Gastrocnemius medialis (tissue), 4 donors: ENCODE data around the gene LMX1A. TPM values are rescaled to one million over a fixed set of nuclear protein-coding genes. Genes with fewer than 3 reads are reported as not detected.

Experiments
- ATAC-seq, 2 donors: fragments of 150-250 bp; one replicate each; pipeline ENCODE4 v1.9.1; 2016
- DNase-seq, 2 donors: peaks; one replicate each; pipeline ENCODE4 v3.0.0-alpha.2; 2019
- H3K27ac ChIP-seq, 4 donors: fragments of 200-600 bp; sonication (generic); 1 replicate in 1 of 4; 2 replicates in 3 of 4; pipeline ENCODE4 v1.5.1; 2016 to 2018; ENCODE audit warnings: mild to moderate bottlenecking in 2 of 4, moderate library complexity in 1 of 4
- H3K27me3 ChIP-seq, 3 donors: fragments of 200-600 bp; sonication (generic) in 2 of 3; 1 replicate in 1 of 3; 2 replicates in 2 of 3; pipeline versions ENCODE4 v1.5.1 to v1.6.0; 2016 to 2019; ENCODE audit warnings: mild to moderate bottlenecking in 1 of 3, moderate library complexity in 1 of 3
- H3K36me3 ChIP-seq, 2 donors: fragments of 200-600 bp; sonication (generic) in 1 of 2; one replicate each; pipeline ENCODE4 v1.5.1; 2017 to 2018
- H3K4me1 ChIP-seq, 2 donors: fragments of 200-600 bp; sonication (generic) in 1 of 2; one replicate each; pipeline ENCODE4 v1.5.1; 2016 to 2017; ENCODE audit warnings: mild to moderate bottlenecking in 2 of 2
- H3K4me3 ChIP-seq, 4 donors: fragments of 200-600 bp; sonication (generic) in 3 of 4; 1 replicate in 1 of 4; 2 replicates in 3 of 4; pipeline ENCODE4 v1.5.1; 2016 to 2019; ENCODE audit warnings: mild to moderate bottlenecking in 2 of 4
- H3K9me3 ChIP-seq, 3 donors: fragments of 200-600 bp; sonication (generic) in 2 of 3; 1 replicate in 1 of 3; 2 replicates in 2 of 3; pipeline ENCODE4 v1.5.1; 2016 to 2019
- CTCF ChIP-seq, 5 experiments: fragments of 450-650 bp in 3 of 5; fragments of 200-600 bp in 2 of 5; sonication (generic) in 2 of 5; IDR thresholded peaks in 4 of 5; conservative IDR thresholded peaks in 1 of 5; 1 replicate in 4 of 5; 2 replicates in 1 of 5; pipeline ENCODE4 v1.5.1; 2016 to 2019; ENCODE audit warnings: antibody characterized with exemption in 5 of 5, mild to moderate bottlenecking in 3 of 5, moderate library complexity in 3 of 5
- POLR2A ChIP-seq, 2 donors: fragments of 450-650 bp; IDR thresholded peaks; one replicate each; pipeline ENCODE4 v1.6.1; 2017; ENCODE audit warnings: antibody characterized with exemption in 2 of 2, mild to moderate bottlenecking in 2 of 2, moderate library complexity in 2 of 2
- in situ Hi-C, 4 donors: fragments of 200-750 bp; cut with MboI; loops; one replicate each; pipeline versions ENCODE4 v1.15.0 to v1.8.0; 2017; ENCODE audit warnings: low sequenced_read_pairs in 4 of 4
- intact Hi-C: fragments of 100-400 bp; cut with DNase I; formaldehyde crosslinking; loops from one replicate; pipeline ENCODE4 v1.15.1; 2023; ENCODE audit warnings: low total_unique reads
- total RNA-seq, 4 donors: library from RNA; depleted of rRNA; stranded (reverse); fragments of >200 nt; gene quantifications; one replicate each; pipeline versions ENCODE4 v1.1.0 to v1.2.3, GENCODE V29; 2016

LMX1A gene
- total RNA-seq, 4 donors from 2014 or later = 0.20 TPM; not detected in 3

- no peak for TF ChIP-seq POLR2A (IDR thresholded peaks at IDR 0.05)
- TF ChIP-seq CTCF (IDR thresholded peaks at IDR 0.05 in 4 of 5, conservative IDR thresholded peaks at IDR 0.05 in 1 of 5) = no peak
- H3K36me3 ChIP-seq = no peaks in the 10 kb centered on the region
- H3K4me3 ChIP-seq = no peak overlapping the region
- ATAC-seq (no peak), DNase-seq (no peak)
- H3K27me3 ChIP-seq = no peaks in the 10 kb centered on the region
- no peaks in the 10 kb centered on the region for H3K9me3 ChIP-seq
- no peaks in the 10 kb centered on the region for H3K4me1 ChIP-seq
- in situ Hi-C loops = no loop called here
- intact Hi-C loops = no loop called here
- no peak overlapping the region for H3K27ac ChIP-seq
Observed at GRCh38 chr1:165228676-165229075, 127.8 kb downstream of the LMX1A start.

GRCh38 chr1:165228111-165228655, 128.3 kb downstream of the LMX1A start:
- Histone ChIP-seq H3K4me1 (no peaks in the 10 kb centered on the region), H3K27ac (no peak overlapping the region), H3K27me3 (no peaks in the 10 kb centered on the region), H3K4me3 (no peak overlapping the region), H3K9me3 (no peaks in the 10 kb centered on the region), H3K36me3 (no peaks in the 10 kb centered on the region)
- no peak for ATAC-seq
- no peak for TF ChIP-seq POLR2A (IDR thresholded peaks at IDR 0.05)
- no peak for TF ChIP-seq CTCF (IDR thresholded peaks at IDR 0.05 in 4 of 5, conservative IDR thresholded peaks at IDR 0.05 in 1 of 5)
- intact Hi-C loops = no loop called here
- DNase-seq = no peak
- in situ Hi-C loops = no loop called here

- Histone ChIP-seq H3K4me3 (no peak overlapping the region), H3K36me3 (no peaks in the 10 kb centered on the region), H3K27me3 (no peaks in the 10 kb centered on the region), H3K4me1 (no peaks in the 10 kb centered on the region), H3K9me3 (no peaks in the 10 kb centered on the region), H3K27ac (no peak overlapping the region)
- no peak for DNase-seq
- no peak for ATAC-seq
- TF ChIP-seq CTCF (IDR thresholded peaks at IDR 0.05 in 4 of 5, conservative IDR thresholded peaks at IDR 0.05 in 1 of 5) (no peak), POLR2A (IDR thresholded peaks at IDR 0.05) (no peak)
- in situ Hi-C loops = no loop called here
- intact Hi-C loops = no loop called here
Observed at GRCh38 chr1:165226326-165226725, 130.2 kb downstream of the LMX1A start.

GRCh38 chr1:165225650-165226049, 130.9 kb downstream of the LMX1A start:
- no peaks in the 10 kb centered on the region for H3K4me1 ChIP-seq
- H3K36me3 ChIP-seq = no peaks in the 10 kb centered on the region
- H3K27me3 ChIP-seq = no peaks in the 10 kb centered on the region
- in situ Hi-C loops (no loop called here), intact Hi-C loops (no loop called here)
- TF ChIP-seq CTCF (IDR thresholded peaks at IDR 0.05 in 4 of 5, conservative IDR thresholded peaks at IDR 0.05 in 1 of 5) (no peak), POLR2A (IDR thresholded peaks at IDR 0.05) (no peak)
- DNase-seq (no peak), ATAC-seq (no peak)
- no peak overlapping the region for H3K27ac ChIP-seq
- no peaks in the 10 kb centered on the region for H3K9me3 ChIP-seq
- no peak overlapping the region for H3K4me3 ChIP-seq

GRCh38 chr1:165225062-165225461, 131.5 kb downstream of the LMX1A start:
- intact Hi-C loops = no loop called here
- Histone ChIP-seq H3K4me1 (no peaks in the 10 kb centered on the region), H3K4me3 (no peak overlapping the region), H3K27ac (no peak overlapping the region), H3K36me3 (no peaks in the 10 kb centered on the region), H3K9me3 (no peaks in the 10 kb centered on the region), H3K27me3 (no peaks in the 10 kb centered on the region)
- ATAC-seq = no peak
- no peak for DNase-seq
- TF ChIP-seq POLR2A (IDR thresholded peaks at IDR 0.05) = no peak
- in situ Hi-C loops = no loop called here
